BLaER1 treated with 17β-estradiol and CSF1 and Interleukin-3, amounts not matched to agents 10 nM and 100 nM (cell line): Measurements from ENCODE around the gene WDR45B.

Experiments used
- H3K27ac ChIP-seq, 11 experiments: shearing (Covaris generic); formaldehyde crosslinking; 2 replicates each; pipeline ENCODE4 v1.8.1; 2022
- H3K27me3 ChIP-seq, 11 experiments: shearing (Covaris generic); formaldehyde crosslinking; 2 replicates each; pipeline ENCODE4 v1.8.1; 2022
- H3K36me3 ChIP-seq, 11 experiments: shearing (Covaris generic); formaldehyde crosslinking; 2 replicates each; pipeline ENCODE4 v1.8.1; 2022
- H3K4me1 ChIP-seq, 10 experiments: shearing (Covaris generic); formaldehyde crosslinking; 2 replicates each; pipeline ENCODE4 v1.8.1; 2022
- H3K4me2 ChIP-seq, 11 experiments: shearing (Covaris generic); formaldehyde crosslinking; 2 replicates each; pipeline ENCODE4 v1.8.1; 2022
- H3K4me3 ChIP-seq, 10 experiments: shearing (Covaris generic); formaldehyde crosslinking; 2 replicates each; pipeline ENCODE4 v1.8.1; 2022
- H3K9ac ChIP-seq, 11 experiments: shearing (Covaris generic); formaldehyde crosslinking; 2 replicates each; pipeline ENCODE4 v1.8.1; 2022
- H3K9me3 ChIP-seq, 11 experiments: shearing (Covaris generic); formaldehyde crosslinking; replicated peaks in 1 of 11; 2 replicates each; pipeline ENCODE4 v1.8.1; 2022
- H4K20me1 ChIP-seq, 11 experiments: shearing (Covaris generic); formaldehyde crosslinking; 2 replicates each; pipeline ENCODE4 v1.8.1; 2022
- Cebpa-rat ChIP-seq, 11 experiments: shearing (Covaris generic); IDR thresholded peaks; 2 replicates each; pipeline ENCODE4 v1.8.1; 2022

WDR45B gene

DNA sequence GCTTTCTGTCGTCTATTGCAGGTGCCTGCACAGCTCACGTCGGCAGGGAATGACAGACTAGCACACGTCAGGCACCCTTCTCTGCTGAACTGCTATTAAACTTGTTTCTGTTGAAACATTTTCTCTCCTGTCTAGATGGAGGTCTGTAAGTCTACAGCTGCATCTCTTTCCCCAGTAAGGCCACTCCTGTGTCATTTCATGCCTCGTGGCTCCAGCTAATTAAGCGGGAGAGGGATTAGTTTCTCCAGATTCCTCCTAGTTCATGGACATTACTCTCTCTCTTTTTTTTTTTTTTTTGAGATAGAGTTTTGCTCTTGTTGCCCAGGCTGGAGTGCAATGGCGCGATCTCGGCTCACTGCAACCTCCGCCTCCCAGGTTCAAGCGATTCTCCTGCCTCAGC is 74.2 kb downstream of the WDR45B start:
- H3K9me3 ChIP-seq: no peaks in the 10 kb centered on the region
- H3K36me3 ChIP-seq: peaks cover 94 to 100% (median 99%) of the 10 kb centered on the region in 11 experiments
- peaks cover 0 to 32% (median 17%) of the 10 kb centered on the region in 10 experiments; a peak in 13 of 20 replicates for H3K4me1 ChIP-seq
- H3K27me3 ChIP-seq: no peaks in the 10 kb centered on the region
- H3K4me3 ChIP-seq: no peak overlapping the region
- TF ChIP-seq Cebpa-rat (IDR thresholded peaks at IDR 0.05): no peak
- H3K4me2 ChIP-seq: no peak overlapping the region
- H4K20me1 ChIP-seq: peaks cover 29 to 98% (median 55%) of the 10 kb centered on the region in 11 experiments; a peak in 18 of 22 replicates
- H3K27ac ChIP-seq: no peak overlapping the region
- no peak overlapping the region for H3K9ac ChIP-seq

DNA sequence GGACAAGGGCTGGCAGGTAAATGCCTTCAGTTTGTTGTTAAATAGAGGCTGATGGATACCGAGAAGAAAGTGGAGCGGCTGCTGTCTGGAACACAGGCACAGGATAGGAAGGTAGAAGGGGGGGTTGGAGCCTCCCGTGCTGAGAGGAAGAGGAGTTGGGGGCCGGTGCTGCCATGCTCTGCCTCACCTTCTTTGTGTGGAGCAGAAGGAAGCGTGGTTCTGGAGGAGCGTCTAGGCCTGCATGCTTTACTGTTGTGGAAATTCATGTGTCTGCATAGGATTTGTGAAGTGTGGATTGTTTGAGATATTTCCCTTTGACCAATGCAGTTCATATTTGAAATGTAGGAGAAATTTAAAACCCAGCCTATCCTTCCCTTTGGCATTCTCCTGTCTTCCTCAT is 76.4 kb downstream of the WDR45B start:
- TF ChIP-seq Cebpa-rat (IDR thresholded peaks at IDR 0.05): no peak
- H3K27me3 ChIP-seq: no peaks in the 10 kb centered on the region
- no peak overlapping the region for H3K4me2 ChIP-seq
- H3K36me3 ChIP-seq: peaks cover 94 to 100% (median 99%) of the 10 kb centered on the region in 11 experiments
- no peak overlapping the region for H3K4me3 ChIP-seq
- peak overlapping the region in 3 of 11 experiments; percentile 12 to 38 (median 23); a peak in 5 of 22 replicates for H3K27ac ChIP-seq
- peak overlapping the region in 2 of 11 experiments; percentile 13 to 49; a peak in 3 of 22 replicates for H3K9ac ChIP-seq
- peaks cover 36 to 97% (median 57%) of the 10 kb centered on the region in 11 experiments; a peak in 18 of 22 replicates for H4K20me1 ChIP-seq
- peaks cover 0 to 43% (median 22%) of the 10 kb centered on the region in 10 experiments; a peak in 13 of 20 replicates for H3K4me1 ChIP-seq
- no peaks in the 10 kb centered on the region for H3K9me3 ChIP-seq

DNA sequence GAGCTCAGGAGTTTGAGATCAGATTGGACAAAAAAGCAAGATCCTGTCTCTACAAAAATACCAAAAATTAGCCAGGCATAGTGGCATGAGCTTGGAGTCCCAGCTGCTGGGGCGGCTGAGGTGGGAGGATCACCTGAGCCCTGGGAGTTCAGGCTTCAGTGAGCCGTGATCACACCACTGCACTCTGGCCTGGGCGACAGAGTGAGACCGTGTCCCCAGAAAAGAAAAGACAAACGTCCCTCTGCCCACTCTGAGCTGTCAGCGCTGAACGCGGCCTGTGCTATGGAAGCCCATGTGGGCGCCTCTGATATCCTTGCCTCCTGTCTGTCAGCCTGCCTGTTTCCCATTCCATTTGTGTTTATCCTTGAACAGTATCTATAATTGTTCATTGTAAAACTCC is 78.0 kb downstream of the WDR45B start:
- H3K9me3 ChIP-seq: no peaks in the 10 kb centered on the region
- peaks cover 43 to 96% (median 63%) of the 10 kb centered on the region in 11 experiments; a peak in 18 of 22 replicates for H4K20me1 ChIP-seq
- H3K4me2 ChIP-seq: 0 out of 22 replicates have a peak overlapping the region, but pooled peaks of 1 of the 11 experiments have one; percentile 5
- H3K27me3 ChIP-seq: no peaks in the 10 kb centered on the region
- H3K9ac ChIP-seq: peak overlapping the region in 1 of 11 experiments; percentile 41; a peak in 3 of 22 replicates
- H3K27ac ChIP-seq: peak overlapping the region in 6 of 11 experiments; percentile 24 to 55 (median 36); a peak in 4 of 22 replicates
- peaks cover 94 to 100% (median 98%) of the 10 kb centered on the region in 11 experiments for H3K36me3 ChIP-seq
- no peak for TF ChIP-seq Cebpa-rat (IDR thresholded peaks at IDR 0.05)
- H3K4me1 ChIP-seq: peaks cover 5 to 54% (median 29%) of the 10 kb centered on the region in 10 experiments
- H3K4me3 ChIP-seq: no peak overlapping the region

DNA sequence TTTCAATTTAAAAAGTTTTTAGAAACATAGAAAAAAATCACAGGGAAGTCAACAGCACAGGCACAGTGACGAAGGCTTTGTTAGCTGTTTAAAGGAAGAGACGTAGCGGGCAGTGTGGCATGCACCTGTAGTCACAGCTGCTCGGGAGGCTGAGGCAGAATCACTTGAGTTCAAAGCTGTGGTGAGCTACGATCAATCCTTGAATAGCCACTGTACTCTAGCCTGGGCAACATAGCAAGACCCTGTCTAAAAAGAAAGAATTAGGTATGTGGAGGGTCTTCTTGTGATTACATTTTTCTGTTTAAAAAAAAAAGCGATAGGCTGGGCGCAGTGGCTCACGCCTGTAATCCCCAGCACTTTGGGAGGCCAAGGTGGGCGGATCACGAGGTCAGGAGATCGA is 78.6 kb downstream of the WDR45B start:
- peaks cover 12 to 60% (median 35%) of the 10 kb centered on the region in 10 experiments for H3K4me1 ChIP-seq
- no peaks in the 10 kb centered on the region for H3K9me3 ChIP-seq
- no peak overlapping the region for H3K4me2 ChIP-seq
- no peak overlapping the region for H3K27ac ChIP-seq
- no peak overlapping the region for H3K9ac ChIP-seq
- no peaks in the 10 kb centered on the region for H3K27me3 ChIP-seq
- TF ChIP-seq Cebpa-rat (IDR thresholded peaks at IDR 0.05): no peak
- peaks cover 38 to 95% (median 69%) of the 10 kb centered on the region in 11 experiments; a peak in 18 of 22 replicates for H4K20me1 ChIP-seq
- peaks cover 94 to 100% (median 98%) of the 10 kb centered on the region in 11 experiments for H3K36me3 ChIP-seq
- H3K4me3 ChIP-seq: no peak overlapping the region

DNA sequence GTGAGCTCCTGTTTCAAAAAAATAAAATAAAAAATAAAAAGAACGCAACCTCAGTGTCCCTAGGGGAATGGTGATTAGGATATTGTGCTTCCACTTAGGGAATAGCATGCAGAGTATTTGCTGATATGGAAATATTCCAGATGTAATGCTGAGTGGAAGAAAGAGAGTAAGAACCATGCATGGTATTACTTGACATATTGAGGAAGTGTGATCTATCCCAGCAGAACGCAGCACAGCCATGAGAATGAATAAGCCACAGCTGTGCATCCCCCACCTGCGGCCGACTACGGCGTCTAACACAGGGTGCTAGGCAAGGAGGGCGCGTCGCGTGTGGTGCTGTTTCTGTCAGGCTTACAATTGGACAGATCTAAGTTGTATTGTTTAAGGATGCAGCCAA is 79.2 kb downstream of the WDR45B start:
- peaks cover 14 to 66% (median 38%) of the 10 kb centered on the region in 10 experiments for H3K4me1 ChIP-seq
- H3K27ac ChIP-seq: no peak overlapping the region
- peaks cover 94 to 100% (median 98%) of the 10 kb centered on the region in 11 experiments for H3K36me3 ChIP-seq
- no peaks in the 10 kb centered on the region for H3K27me3 ChIP-seq
- peaks cover 38 to 95% (median 75%) of the 10 kb centered on the region in 11 experiments; a peak in 18 of 22 replicates for H4K20me1 ChIP-seq
- no peaks in the 10 kb centered on the region for H3K9me3 ChIP-seq
- H3K4me2 ChIP-seq: no peak overlapping the region
- no peak overlapping the region for H3K9ac ChIP-seq
- TF ChIP-seq Cebpa-rat (IDR thresholded peaks at IDR 0.05): no peak
- no peak overlapping the region for H3K4me3 ChIP-seq

DNA sequence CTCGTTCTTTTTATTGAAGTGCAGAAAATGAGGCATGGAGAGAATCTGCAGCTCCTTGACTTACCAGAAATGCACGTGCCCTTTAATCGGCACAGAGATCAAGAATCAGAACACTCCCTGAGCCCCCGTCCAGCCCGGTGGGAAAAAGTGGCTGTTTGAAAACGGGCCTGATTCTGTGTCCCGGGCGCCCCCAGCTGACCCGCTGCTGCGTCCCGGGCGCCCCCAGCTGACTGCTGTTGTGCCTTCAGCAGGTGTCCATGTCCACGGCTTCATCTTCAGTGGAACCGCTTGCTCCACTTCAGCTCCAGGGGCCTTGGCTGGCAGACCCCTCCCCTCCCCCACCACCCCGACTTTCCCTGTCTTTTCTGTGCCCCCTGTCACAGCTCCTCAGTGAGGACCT is 81.0 kb downstream of the WDR45B start:
- Histone ChIP-seq H3K27me3 (no peaks in the 10 kb centered on the region), H3K4me1 (peaks cover 28 to 82% (median 47%) of the 10 kb centered on the region in 10 experiments), H3K4me2 (no peak overlapping the region), H3K9me3 (no peaks in the 10 kb centered on the region), H3K27ac (no peak overlapping the region; a peak in 1 of 22 replicates), H4K20me1 (peaks cover 42 to 95% (median 82%) of the 10 kb centered on the region in 11 experiments; a peak in 19 of 22 replicates), H3K4me3 (no peak overlapping the region), H3K9ac (no peak overlapping the region), H3K36me3 (peaks cover 83 to 98% (median 94%) of the 10 kb centered on the region in 11 experiments)
- no peak for TF ChIP-seq Cebpa-rat (IDR thresholded peaks at IDR 0.05)

DNA sequence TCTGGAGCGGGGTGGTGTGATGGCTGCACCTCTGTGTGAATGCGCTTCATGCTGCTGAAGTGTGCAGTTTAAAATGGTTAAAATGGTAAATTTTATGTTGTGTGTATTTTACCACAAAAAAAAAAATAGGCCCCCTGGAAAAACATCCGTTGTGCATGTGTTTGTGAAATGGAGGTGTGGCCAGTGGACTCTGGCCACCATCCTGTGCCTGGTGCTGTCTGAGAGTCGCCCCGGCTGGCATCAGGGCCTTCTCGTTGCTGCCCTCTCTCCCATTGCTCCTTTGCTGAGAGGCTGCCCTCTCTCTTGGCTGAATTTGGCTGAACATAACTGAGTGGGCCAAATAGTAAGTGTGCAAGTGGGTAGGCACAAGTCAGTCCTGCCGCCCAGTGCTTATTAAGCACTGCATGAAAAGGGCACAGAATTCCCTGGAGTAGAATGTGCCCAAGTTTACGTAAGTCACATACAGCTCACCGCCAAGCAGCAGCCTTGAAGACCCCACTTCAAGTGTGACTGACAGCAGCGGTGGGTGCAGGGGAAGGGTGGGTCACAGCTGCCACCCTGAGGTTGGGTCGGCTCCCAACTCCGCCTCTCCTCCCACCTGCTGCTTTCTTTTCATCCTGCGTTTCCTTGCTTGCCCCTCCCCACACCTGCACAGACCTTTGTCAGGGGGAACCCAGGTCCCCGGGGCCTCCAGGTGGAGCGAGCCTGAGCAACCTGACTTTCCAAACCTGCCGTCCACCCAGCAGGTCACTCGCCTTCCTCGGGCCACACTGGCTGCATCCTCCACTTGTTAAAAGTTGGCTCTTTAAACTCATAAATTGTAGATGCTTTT is 81.9 kb downstream of the WDR45B start:
- peaks cover 73 to 88% (median 84%) of the 10 kb centered on the region in 11 experiments for H3K36me3 ChIP-seq
- H4K20me1 ChIP-seq: peaks cover 52 to 98% (median 87%) of the 10 kb centered on the region in 11 experiments; a peak in 19 of 22 replicates
- no peak for TF ChIP-seq Cebpa-rat (IDR thresholded peaks at IDR 0.05)
- no peak overlapping the region for H3K4me3 ChIP-seq
- no peaks in the 10 kb centered on the region for H3K27me3 ChIP-seq
- peaks cover 32 to 90% (median 53%) of the 10 kb centered on the region in 10 experiments for H3K4me1 ChIP-seq
- no peak overlapping the region; a peak in 1 of 22 replicates for H3K4me2 ChIP-seq
- peak overlapping the region in 4 of 11 experiments; percentile 5 to 43 (median 24); a peak in 3 of 22 replicates for H3K9ac ChIP-seq
- H3K9me3 ChIP-seq: no peaks in the 10 kb centered on the region
- H3K27ac ChIP-seq: peak overlapping the region in 6 of 11 experiments; percentile 13 to 58 (median 53); a peak in 9 of 22 replicates

DNA sequence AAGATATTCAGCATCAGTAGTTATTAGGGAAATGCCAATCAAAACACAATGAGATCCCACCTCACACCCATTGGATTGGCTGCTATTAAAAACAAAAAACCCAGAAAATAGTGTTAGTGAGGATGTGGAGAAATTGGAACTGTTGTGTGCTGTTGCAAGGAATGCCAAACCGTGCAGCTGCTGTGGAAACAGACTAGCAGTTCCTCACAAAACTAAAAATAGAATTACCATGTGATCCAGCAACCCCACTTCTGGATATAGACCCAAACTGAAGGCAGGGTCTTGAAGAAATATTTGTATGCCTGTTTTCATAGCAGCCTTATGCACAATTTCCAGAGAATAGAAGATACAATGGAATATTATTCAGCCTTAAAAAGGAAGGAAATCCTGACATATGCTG is 82.7 kb downstream of the WDR45B start:
- H3K27ac ChIP-seq: peak overlapping the region in 5 of 11 experiments; percentile 23 to 58 (median 53); a peak in 8 of 22 replicates
- peaks cover 65 to 81% (median 77%) of the 10 kb centered on the region in 11 experiments for H3K36me3 ChIP-seq
- H3K4me3 ChIP-seq: no peak overlapping the region
- H3K9ac ChIP-seq: peak overlapping the region in 3 of 11 experiments; percentile 9 to 28 (median 16); a peak in 2 of 22 replicates
- H3K27me3 ChIP-seq: no peaks in the 10 kb centered on the region
- H3K9me3 ChIP-seq: no peaks in the 10 kb centered on the region
- TF ChIP-seq Cebpa-rat (IDR thresholded peaks at IDR 0.05): no peak
- peak overlapping the region in 10 of 11 experiments; percentile 18 to 60 (median 42); a peak in 16 of 22 replicates for H3K4me2 ChIP-seq
- peaks cover 35 to 90% (median 57%) of the 10 kb centered on the region in 10 experiments for H3K4me1 ChIP-seq
- peaks cover 56 to 98% (median 87%) of the 10 kb centered on the region in 11 experiments; a peak in 19 of 22 replicates for H4K20me1 ChIP-seq
